HG03575 (cell line): ENCODE results near the gene FMNL3.

ENCODE experiments used
- ATAC-seq: cut with Tn5 transposase; IDR thresholded peaks from one replicate; pipeline ENCODE4 v1.9.1; 2021; ENCODE audit not compliant: unreplicated experiment, insufficient number of reproducible peaks, low FRiP score; ENCODE audit errors: extremely low read depth

Gene FMNL3

GRCh38 chr12:49687941-49688340 is 19.3 kb downstream of the FMNL3 start:
- ATAC-seq, result no peak

- no peak for ATAC-seq
These were observed 22.8 kb downstream of the FMNL3 start for GRCh38 chr12:49684310-49684854.

- no peak for ATAC-seq
These were observed 23.5 kb downstream of the FMNL3 start for GRCh38 chr12:49683599-49684309.

DNA sequence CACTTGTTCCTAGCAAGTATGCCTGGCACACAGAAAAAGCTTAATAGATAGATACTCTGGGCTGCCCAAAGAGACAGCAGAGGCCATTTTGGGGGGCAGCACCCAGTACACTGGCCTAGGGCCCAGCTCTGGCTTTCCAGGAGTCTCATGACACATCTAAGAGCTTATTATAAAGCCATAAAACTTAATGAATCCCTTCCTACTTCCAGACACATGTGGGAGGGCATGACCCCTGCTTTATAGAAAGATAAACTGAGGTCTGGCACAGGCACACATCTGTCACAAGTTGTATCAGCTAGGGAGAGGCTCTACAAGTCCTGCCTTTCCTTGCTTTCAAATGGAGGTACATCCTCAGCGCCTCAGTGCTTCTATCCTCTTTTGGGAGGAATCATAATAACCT is 27.1 kb downstream of the FMNL3 start:
- ATAC-seq, result no peak

DNA sequence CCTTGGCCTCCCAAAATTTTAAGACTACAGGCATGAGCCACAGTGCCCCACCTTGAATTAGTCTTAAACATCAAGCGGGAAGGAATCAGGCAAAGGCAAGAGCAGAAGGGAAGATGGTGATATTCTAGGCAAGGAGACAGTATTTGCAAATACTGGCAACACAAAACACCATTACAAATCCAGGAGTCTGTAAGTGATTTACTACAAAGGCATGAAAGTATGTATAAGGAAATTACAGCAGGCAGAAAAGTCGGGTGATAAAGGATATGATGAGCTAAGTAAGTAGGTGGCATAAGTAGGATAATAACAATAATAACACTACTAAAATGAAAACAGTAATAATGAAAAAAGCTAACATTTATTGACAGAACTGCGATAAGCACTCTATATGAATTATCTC is 28.5 kb downstream of the FMNL3 start:
- ATAC-seq, result no peak

DNA sequence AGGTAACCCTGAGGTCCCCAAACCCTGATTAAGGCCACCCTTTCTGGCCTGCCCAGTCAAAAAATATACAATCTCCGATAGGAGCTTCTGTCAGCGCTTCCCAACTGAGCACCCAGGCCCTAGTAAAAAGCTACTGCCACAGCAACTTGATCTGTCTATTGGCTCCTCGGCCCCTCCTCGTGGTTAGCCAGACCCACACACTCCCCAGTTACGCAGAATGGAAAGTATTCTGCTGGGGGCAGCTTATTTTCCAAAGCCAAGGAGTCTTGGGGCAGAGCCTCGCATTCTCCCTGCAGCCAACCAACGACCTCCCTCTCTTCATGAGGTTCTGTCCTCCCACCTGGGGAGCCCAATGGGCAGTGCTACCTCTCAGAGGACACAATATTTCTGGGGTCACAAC is 32.1 kb downstream of the FMNL3 start:
- ATAC-seq, result no peak

DNA sequence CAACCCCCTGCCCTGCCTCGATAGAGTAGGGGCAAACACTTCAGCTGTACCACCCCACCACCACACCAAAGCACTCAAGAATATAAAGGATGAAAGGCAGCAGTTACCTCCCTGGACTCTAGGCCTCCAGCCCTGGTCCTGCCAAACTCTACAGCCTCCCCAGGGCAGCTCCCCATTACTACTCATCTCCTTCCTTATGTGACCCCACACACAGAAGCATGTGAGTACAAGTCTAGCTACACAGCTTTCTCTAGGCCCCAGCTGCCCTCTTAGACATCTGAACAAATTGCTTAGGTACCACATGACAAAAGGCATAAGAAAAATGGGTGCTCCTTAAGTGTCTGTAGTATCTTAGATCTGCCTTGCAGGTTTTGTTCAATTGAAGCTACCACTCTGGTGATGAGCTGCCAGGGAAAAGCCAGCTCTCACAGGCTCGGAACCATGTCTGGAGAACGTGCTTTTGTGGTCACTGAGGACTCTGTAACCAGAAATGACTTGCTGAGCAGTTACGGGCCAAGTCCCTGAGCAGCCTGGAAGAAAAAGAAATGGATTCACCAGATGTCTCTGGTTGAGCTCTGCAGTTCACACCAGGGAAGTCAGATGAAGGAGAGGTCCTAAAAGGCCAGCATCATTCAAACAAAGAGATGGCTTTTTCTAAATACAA is 32.8 kb downstream of the FMNL3 start:
- ATAC-seq, result no peak

DNA sequence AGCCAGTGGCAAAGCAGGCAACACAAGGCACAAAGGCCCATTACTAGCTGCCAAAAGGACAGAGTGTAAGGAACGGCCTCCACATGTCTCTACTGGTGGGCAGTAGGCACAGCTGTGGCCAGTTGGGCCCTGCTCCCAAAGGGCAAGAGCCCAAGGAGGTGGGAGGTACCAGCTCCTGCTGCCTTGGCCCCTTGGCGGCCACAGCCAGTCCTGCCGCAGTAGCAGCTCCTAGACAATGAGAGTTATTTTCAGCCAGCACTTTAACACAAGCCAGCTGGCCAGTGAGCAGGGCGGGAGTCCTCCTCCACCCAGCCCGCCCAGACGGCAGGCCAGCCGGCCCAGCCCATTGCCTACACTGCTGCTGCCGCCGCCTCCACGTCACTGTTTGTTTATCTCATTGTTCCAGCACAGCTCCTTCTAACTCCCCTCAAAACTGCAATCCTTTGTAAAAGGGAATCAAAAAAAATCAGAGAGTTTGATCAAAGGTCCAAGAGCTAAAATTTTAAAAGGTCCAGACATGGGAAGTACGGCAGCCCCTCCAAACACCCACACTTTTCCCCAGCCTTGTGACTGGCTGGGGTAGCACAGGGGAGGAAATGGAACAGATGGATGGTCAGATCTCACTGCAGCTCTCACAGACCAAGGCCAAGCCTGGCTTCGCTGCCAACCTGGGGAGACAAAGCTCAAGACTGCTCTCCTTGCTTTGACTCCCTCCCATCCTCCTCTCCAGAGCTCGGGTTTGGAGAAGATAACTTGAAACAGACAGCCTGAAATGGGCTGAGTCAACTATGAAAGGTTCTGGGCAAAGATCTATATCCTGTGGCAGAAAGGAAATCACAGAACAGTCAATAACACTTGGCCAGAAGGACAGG is 33.5 kb downstream of the FMNL3 start:
- no peak for ATAC-seq

GRCh38 chr12:49672301-49673217 is 34.6 kb downstream of the FMNL3 start:
- ATAC-seq, result no peak

DNA sequence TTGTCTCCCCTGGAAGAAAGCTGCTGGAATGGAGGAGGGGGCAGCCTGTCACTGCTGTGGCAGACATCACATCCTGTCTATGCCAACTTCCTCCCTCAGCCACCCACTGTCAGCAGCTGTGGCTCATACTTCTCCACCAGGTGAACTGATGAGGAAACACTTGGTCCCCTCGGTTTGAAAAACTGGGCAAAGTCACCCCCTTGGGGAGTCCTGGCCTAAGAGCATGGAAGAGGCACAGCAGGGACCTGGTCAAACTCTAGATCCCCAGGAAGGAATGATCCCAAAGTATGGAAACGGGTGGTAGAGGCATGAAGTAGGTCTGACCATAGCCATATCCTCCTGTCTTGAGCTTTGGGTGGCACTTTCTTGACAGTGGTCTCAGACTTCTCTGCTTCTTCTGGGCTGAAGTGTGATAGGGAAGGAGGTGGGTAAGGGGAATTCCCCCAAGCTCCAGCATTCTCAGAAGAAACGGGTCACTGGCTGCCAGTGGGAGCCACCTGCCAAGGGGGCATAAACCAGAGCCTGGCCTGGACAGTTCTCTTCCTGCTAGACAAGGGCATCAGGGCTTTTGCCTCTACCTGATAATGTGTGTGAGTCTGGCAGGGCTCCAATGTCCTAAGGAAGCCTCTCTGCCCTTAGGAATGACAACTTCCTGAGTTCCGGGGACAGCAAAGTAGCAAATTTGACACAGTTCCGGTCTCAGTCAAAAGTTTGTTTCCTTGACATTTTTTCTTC is 36.0 kb downstream of the FMNL3 start:
- no peak for ATAC-seq

DNA sequence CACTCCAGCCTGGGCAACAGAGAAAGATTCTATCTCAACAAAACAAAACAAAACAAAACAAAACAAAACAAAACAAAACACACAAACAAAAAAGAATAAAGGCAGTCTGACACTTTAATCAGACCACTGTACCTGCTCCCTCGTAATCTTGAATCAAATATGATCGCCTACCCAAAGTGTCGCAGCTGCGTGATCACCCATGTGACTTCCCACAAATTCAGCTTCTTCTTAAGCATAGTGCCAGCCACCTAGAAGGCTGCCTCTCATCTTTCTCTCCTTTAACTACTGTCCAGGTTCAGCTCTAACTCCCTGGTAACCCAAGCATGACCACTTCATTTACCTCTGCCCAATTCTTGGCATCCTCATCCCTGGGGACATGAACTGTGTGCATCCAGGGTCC is 37.4 kb downstream of the FMNL3 start:
- no peak for ATAC-seq

DNA sequence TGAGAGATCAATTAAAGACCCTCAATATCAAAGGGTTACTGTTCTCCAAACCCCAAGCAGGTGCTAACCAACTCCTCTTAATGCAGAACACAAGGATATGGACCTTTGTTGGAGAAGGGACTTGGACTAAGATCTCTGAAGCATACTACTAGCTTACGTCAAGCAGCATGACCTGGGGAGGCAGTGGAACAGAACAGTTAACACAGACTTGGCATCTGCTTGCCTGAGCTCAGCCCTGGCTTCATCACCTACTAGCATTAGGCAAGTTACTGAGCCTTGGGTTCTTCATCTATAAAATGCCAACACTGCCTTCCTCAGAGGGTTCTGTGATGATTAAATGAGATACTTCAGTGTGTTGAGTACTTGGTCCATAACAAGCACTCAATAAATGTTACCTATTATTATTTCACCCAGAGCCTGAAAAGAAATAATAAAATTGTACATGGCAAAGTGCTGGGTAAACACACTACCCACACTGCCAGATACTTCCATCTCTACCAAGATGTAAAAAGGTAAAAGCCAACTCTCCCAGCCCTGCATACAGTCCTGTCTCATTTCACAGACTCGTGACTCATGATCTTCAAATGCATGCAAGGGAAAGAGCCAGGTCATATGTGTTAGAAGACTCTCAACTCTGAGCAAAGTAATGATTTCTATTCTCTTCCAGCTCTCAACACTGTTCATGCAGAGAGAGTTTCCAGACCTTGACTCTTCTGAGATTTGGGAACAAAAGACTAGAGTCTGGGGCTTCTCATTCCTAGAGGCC is 39.7 kb downstream of the FMNL3 start:
- no peak for ATAC-seq

DNA sequence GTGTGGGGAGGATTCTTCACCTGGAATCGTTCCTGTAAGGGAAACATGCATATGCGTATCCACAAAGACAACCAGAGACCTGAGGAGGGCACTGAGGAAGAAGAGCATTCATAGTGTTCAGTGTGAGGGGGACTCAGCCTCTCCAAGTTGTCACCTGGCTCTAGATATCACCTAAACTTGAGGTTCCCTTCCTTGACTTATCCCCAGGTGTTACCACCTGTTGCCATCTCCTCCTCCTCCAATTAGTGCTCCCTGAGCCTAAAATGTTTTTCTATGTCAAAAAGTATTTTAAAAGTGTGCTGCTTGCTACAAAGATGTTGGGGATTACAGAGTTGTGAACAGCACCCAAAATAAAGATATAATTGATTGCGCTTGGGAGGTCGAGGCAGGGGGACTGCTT is 41.0 kb downstream of the FMNL3 start:
- no peak for ATAC-seq

DNA sequence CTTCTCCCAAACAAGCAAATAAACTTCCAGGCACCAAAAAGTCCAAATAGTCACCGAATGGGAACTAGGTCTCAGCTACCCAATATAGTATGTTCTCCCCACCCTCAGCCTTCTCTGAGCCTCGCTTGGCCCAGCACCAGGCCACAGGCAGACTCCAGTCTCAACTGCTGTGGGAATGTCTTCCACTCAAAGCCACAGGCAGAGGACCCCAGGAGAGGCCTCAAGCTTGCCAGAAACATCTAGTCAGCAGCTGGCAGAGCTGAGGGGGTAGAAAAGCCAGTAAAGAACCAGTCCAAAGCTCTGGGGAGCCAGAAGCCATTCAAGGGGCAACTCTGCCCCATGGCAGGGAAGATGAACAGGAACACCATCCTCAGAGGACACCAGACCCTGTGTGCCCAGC is 41.8 kb downstream of the FMNL3 start:
- ATAC-seq, result no peak

GRCh38 chr12:49664591-49665239 is 42.5 kb downstream of the FMNL3 start:
- ATAC-seq, result no peak

DNA sequence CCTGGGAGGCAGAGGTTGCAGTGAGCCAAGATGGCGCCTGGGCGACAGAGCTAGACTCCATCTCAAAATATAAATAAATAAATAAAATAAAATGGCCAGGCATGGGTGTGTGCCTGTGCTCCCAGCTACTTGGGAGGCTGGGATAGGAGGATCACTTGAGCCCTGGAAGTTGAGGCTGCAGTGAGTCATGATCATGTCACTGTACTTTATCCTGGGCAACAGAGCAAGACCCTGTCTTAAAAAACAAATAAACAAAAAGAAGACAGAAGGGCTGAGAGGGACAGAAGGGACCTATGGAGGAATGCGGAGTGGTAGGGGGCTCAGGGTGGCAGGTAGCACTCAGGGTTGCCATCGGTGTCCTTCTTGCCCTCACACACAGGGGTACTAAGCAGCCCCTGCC is 43.0 kb downstream of the FMNL3 start:
- ATAC-seq, result no peak
